T-helper 2 cell treated with Interferon-gamma antibody and Interleukin-4, amounts not matched to agents 5 μg/mL and 100 μg/mL, for 36 hours (primary cell): Measurements from ENCODE around the gene PPP1R37.

Source experiments
- DNase-seq: peaks from one replicate; pipeline ENCODE4 v3.0.0; 2021; ENCODE audit warnings: low spot score
- H3K27ac Mint-ChIP-seq: one replicate; pipeline ENCODE4 v1.8.0; 2021; ENCODE audit warnings: mild to moderate bottlenecking, mixed read lengths
- H3K27me3 Mint-ChIP-seq: one replicate; pipeline ENCODE4 v1.8.0; 2021; ENCODE audit warnings: low read depth, mixed read lengths
- H3K36me3 Mint-ChIP-seq: one replicate; pipeline ENCODE4 v1.8.0; 2021; ENCODE audit warnings: low read depth, mixed read lengths
- H3K4me1 Mint-ChIP-seq: one replicate; pipeline ENCODE4 v1.8.0; 2021; ENCODE audit warnings: low read depth, mixed read lengths
- H3K4me3 Mint-ChIP-seq: one replicate; pipeline ENCODE4 v1.8.0; 2022; ENCODE audit warnings: mild to moderate bottlenecking, moderate library complexity, mixed read lengths
- H3K9me3 Mint-ChIP-seq: one replicate; pipeline ENCODE4 v1.8.0; 2021; ENCODE audit warnings: mixed read lengths

The PPP1R37 gene

DNA sequence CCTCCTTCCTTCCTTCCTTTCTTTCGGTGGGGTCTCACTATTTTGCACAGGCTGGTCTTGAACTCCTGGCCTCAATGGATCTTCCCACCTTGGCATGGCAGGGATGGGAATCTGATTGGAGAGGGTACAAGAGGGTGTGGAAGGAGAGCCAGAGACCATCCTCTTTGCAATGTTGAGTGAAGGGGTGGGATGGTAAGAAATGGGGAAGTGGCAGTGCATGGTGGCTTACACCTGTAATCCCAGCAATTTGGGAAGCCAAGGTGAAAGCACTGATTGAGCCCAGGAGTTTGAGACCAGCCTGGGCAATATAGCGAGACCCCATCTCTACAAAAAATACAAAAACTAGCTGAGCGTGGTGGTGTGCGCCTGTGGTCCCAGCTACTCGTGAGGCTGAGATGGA lies 91.1 kb downstream of the PPP1R37 start:
- H3K27ac Mint-ChIP-seq = no peak overlapping the region
- H3K9me3 Mint-ChIP-seq = no peaks in the 10 kb centered on the region
- no peak for DNase-seq
- peaks cover 10% of the 10 kb centered on the region for H3K36me3 Mint-ChIP-seq
- no peaks in the 10 kb centered on the region for H3K27me3 Mint-ChIP-seq
- no peak overlapping the region for H3K4me3 Mint-ChIP-seq
- H3K4me1 Mint-ChIP-seq = peaks cover 17% of the 10 kb centered on the region

DNA sequence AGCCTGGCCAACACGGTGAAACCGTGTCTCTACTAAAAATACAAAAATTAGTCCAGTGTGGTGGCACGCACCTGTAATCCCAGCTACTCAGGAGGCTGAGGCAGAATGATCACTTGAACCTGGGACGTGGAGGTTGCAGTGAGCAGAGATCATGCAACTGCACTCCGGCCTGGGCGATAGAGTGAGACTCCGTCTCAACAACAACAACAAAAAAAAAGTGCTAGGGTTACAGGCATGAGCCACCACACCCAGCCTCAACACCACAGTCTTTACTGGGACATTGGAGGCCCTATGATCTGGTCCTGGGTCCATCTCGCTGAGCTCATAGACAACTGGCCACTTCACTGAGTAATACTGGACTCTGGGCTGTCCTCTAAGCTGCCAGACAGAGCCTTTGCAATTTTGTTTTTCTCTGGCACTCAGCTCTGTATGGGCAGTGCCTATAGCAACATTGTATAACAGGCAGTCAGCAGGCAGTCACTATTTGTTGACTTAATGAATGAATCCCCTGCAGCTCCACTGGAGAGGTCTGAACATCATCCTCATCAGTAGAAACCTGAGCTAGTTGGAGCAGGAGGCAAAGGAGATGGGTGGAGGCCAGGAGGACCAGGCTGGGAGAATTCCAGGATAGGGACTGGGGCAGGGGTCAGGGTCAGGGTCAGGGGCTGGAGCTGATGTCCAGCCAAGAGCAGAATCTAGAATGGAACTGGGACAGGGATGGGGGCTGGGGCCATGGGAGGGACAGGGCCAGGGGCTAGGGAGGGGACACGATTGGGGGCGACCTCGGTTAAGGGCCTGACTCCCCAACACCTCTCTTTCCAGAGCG lies 93.7 kb downstream of the PPP1R37 start:
- Mint-ChIP-seq H3K9me3 (no peaks in the 10 kb centered on the region), H3K36me3 (peaks cover 3% of the 10 kb centered on the region), H3K27me3 (no peaks in the 10 kb centered on the region), H3K27ac (no peak overlapping the region), H3K4me1 (peaks cover 8% of the 10 kb centered on the region), H3K4me3 (no peak overlapping the region)
- no peak for DNase-seq

DNA sequence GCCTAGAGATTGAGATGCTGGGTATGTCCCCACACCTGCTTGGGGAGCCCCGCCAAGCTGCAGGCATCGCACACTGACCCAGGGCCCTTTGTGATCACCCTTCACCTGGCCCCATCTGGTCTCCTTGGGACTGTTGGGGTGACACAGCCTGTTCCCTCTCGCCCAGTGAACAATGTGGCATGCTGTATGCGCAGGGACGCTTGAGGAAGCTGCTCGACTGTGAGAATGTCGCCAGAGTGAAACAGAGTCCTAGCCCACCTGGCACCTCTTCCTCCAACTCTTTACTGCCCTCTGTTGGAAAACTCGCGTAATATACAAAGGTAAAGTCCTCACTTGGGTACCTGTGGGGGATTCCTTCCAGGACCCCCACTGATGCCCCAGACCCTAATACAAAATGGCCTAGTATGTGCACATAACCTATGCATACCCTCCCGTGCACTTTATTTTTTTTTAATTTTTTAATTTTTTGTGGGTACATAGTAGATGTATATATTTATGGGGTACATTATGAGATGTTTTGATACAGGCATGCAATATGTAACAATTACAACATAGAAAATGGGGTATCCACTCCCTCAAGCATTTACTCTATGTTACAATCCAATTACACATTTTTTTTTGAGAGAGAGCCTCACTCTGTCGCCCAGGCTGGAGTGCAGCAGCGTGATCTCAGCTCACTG lies 94.6 kb downstream of the PPP1R37 start:
- H3K27ac Mint-ChIP-seq = no peak overlapping the region
- no peak for DNase-seq
- no peak overlapping the region for H3K4me3 Mint-ChIP-seq
- H3K4me1 Mint-ChIP-seq = peaks cover 8% of the 10 kb centered on the region
- no peaks in the 10 kb centered on the region for H3K9me3 Mint-ChIP-seq
- peaks cover 3% of the 10 kb centered on the region for H3K36me3 Mint-ChIP-seq
- no peaks in the 10 kb centered on the region for H3K27me3 Mint-ChIP-seq

DNA sequence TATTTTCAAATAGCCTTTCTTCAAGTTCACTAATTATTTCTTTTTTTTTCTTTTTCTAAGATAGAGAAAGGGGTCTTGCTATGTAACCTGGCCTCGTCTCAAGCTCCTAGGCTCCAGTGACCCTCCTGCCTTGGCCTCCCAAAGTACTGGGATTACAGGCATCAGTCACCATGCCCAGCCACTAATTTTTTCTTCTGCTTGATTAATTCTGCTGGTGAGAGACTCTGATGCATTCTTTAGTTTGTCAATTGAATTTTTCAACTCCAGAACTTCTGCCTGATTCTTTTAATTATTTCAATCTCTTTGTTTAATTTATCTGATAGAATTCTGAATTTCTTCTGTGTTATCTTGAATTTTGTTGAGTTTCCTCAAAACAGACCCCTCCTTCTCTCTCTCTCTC lies 97.0 kb downstream of the PPP1R37 start:
- DNase-seq = no peak
- Mint-ChIP-seq H3K27ac (no peak overlapping the region), H3K4me1 (peaks cover 2% of the 10 kb centered on the region)

DNA sequence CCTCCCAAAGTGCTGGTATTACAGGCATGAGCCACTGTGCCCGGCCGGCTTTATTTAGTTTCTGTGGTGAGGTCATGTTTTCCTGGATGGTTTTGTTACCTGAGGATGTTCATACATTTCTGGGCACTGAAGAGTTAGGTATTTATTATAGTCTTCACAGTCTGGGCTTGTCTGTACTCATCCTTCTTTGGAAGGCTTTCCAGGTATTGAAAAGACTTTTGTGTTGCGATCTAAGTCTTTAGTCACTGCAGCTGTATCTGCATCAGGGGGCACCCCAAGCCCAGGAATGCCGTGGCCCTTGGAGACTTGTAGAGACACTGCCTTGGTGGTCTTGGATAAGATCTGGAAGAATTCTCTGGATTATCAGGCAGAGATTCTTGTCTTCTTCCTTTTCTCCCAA lies 98.4 kb downstream of the PPP1R37 start:
- H3K27me3 Mint-ChIP-seq = no peaks in the 10 kb centered on the region
- no peaks in the 10 kb centered on the region for H3K36me3 Mint-ChIP-seq
- H3K4me3 Mint-ChIP-seq = no peak overlapping the region
- no peaks in the 10 kb centered on the region for H3K9me3 Mint-ChIP-seq
- no peak for DNase-seq
- H3K4me1 Mint-ChIP-seq = peaks cover 2% of the 10 kb centered on the region
- H3K27ac Mint-ChIP-seq = no peak overlapping the region

More for the DNA sequence above, 97.0 kb downstream of the PPP1R37 start:
- H3K27me3 Mint-ChIP-seq = no peaks in the 10 kb centered on the region
- H3K4me3 Mint-ChIP-seq = no peak overlapping the region
- no peaks in the 10 kb centered on the region for H3K9me3 Mint-ChIP-seq
- H3K36me3 Mint-ChIP-seq = no peaks in the 10 kb centered on the region

DNA sequence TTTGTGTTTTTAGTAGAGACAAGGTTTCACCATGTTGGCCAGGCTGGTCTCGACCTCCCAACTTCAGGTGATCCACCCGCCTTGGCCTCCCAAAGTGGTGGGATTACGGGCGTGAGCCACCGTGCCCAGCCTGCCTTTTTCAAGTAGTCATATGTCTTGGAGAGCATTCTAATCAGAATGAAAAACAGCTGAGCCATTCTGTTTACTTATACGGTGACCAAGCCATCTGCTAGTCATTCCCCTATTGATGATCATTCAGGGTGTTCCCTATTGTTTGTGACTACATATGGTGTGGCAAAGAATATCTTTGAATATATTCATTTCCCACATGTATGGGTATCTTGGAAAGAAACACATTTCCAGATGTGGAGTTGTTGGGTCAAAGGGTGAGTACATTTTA lies 102.8 kb downstream of the PPP1R37 start:
- Mint-ChIP-seq H3K27me3 (no peaks in the 10 kb centered on the region), H3K9me3 (no peaks in the 10 kb centered on the region), H3K36me3 (no peaks in the 10 kb centered on the region), H3K4me3 (no peak overlapping the region), H3K27ac (no peak overlapping the region), H3K4me1 (no peaks in the 10 kb centered on the region)
- no peak for DNase-seq
